DMS 273 treated with DMSO at 0.1 percent for 48 hours (cell line): ENCODE results near the gene PLAAT3.
"Not testable (repeated sequence)": the region's sequence is repeated elsewhere in the genome, so short reads cannot be mapped to it uniquely, and the experiment has no call there.

Experiments used
- DNase-seq: peaks from one replicate; lab custom pipeline; 2025; lab: John Stamatoyannopoulos, UW

PLAAT3 gene

DNA sequence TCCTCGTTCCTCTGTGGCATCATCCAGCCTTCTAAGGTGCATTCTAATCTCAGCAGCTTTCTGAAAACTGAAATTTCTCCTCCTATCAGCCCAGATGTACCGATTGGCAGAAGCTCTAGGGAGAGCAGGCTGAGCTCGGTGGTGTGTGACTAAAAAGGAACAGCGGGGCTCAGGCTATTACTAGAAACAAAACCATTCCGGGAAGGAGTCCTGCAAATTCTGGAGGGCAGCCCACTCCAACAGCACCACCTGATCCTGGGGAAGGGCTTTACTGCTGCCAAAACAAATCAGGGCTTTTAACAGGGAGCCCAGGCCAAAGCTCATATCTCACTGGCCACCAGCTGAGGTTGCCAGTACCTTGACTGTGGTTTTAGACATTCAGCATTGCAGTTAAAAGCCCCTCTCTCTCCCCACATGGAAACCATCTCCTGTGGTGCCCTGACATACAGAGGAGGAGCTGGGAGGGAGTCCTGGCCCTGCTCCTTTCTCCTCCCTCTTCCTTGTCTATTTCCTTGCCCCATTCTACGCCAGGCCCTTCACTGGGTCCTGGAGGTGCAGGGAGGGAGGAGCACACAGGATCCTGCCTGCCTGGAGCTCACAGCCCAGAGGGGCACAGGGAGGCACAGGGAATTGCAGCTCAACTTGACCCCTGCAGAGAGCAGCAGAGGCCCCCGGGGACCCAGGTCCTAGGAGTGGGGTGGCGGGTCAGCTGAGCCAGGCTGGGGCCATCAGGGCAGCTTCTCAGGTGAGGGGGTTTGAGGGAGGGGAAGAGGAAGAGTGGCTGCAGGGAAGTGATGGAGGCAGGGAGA is 76.7 kb downstream of the PLAAT3 start:
- DNase-seq = peak; percentile 53

DNA sequence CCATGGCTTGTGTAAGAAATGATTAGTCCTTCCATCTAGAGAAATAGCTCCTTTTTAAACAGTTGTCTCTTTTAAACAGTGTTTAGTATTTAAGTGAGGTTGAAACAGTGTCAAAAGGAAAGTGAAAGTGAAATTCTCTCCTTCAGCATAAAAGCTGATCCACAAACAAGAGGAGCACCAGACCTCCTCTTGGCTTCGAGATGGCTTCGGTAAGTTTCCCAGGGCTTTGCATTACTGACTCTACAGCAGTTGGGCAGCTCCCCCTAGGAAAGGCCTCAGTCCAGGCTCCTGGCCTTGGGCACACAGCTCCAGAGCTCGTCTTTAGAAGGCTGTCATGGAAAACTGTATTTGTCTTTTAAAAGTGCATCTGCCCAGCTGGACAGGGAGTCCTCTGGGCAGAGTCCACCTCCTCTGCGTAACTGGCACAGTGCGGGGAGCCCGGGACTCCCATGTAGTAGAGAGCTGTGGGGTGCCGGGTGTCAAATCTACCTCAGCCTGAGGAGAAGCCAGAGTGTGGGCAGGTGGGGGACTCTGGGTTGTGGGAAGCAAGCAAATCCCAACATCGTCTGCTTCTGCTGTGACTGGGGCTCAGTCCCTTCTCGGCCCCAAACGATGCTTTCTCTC is 77.5 kb downstream of the PLAAT3 start, which contains the start of gene PLAAT4:
TSS of gene PLAAT4 (plus strand) at position 140 of the 624 bp plus-strand sequence. CDS start at position 201, 61 bp downstream.
- no peak for DNase-seq

DNA sequence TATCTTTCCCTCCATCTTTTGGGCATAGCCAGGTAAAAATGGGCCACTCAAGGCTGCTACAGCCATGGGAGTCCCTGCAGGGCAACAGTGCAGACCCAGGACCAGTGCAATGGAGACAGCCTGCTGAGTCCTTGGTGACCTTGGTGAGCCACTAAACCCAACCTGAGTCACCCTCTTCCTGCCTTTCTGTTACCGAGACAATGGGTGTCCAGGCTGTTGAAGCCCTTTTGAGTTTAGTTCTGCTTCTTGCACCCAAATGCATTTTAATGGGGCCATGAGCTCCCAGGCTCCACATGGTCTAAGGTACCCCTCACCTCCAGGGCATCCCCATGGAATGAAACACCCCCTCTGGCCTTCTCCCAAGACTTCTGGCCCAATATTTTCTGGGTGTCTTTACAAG is 78.5 kb downstream of the PLAAT3 start:
- DNase-seq = no peak

DNA sequence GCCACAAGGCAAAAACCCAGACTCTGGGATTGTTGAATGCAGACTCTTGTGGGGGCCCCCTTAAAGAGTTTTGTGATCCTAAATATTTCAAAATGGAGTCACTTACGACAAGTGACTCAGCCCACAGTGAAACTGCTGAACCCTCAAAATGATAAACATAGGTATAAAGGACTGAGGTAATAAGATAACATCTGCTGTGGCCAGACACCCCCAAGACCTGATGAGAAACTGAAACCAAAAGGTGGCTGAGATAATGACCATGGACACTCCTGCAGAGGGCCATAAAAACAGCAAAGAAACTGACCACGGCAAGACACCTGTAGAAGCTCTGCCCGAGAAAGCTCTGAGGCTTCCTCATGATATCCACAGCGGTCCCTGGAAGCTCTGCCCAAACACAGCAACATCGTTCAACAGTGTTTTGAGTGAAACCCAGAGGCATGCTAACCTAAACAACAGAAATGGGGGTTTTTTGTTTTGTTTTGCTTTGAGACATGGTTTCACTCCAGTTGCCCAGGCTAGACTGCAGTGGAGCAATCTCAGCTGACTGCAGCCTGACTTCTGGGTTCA is 79.3 kb downstream of the PLAAT3 start:
- no peak for DNase-seq

DNA sequence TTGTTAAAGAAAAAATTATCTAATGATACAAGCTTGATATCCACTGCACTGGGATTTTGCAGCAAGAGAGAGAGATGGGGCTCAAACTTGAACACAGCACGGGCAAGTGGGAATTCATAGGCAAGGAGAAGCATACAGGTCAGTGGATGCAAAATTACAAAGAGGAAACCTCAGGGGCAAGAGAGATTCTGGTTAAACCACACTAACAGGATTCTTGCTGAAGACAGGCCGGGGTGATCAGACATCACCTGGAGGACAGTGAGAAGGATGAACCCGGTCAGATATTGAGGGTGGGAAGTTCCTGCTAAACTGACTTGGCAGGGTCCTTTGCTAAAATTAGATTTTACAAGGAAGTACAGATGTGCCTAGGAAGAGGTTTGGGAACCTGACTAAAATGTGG is 80.2 kb downstream of the PLAAT3 start:
- DNase-seq = no peak

DNA sequence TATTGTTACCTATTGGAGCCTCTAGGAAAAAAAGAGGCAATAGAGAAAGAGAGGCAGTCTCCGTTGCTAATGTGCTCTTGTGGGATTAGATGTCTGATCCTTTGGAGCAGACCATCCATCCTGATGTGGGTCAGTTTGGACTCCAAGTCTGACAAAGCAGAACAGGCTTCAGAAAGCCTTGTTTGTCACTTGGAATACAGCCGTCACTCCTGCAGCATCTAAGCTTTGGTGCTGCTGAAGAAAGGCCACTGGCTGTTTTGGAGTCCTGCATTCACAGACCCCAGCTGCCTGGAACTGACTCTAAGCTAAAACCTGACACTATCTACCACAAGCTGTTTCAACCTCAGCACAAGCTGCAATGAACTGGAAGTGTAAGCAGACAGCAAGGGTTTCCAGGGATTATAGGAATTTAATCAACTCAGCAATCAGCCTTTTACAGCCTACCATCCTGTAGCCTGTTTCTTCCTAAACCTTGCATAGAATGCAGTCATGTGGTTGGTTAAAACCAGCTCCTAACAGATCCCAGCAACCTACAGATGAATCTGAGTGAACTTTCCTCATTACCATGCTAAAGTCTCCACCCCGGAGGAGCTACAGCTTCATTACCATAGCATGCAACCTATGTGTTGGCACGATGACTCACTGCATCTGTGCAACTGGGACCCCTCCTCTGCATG is 81.3 kb downstream of the PLAAT3 start:
- DNase-seq = no peak

DNA sequence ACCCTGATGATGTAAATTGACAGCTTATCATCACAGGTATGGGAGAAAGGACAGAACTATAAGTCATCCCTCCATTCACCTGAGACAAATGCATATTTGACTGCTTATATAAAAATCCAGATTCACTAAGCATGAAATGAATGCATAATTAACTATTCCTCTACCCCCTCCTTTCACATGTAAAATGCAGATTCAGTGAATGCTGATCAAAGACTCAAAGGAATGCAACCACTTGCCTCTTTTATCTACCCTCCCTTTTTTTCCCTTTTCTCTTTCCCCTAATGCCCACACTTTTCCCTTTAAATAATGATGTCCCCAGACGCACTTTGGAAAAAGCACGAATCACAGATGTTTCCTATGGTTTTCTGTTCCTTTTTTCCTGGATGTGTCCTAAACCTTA is 82.1 kb downstream of the PLAAT3 start:
- DNase-seq = no peak

DNA sequence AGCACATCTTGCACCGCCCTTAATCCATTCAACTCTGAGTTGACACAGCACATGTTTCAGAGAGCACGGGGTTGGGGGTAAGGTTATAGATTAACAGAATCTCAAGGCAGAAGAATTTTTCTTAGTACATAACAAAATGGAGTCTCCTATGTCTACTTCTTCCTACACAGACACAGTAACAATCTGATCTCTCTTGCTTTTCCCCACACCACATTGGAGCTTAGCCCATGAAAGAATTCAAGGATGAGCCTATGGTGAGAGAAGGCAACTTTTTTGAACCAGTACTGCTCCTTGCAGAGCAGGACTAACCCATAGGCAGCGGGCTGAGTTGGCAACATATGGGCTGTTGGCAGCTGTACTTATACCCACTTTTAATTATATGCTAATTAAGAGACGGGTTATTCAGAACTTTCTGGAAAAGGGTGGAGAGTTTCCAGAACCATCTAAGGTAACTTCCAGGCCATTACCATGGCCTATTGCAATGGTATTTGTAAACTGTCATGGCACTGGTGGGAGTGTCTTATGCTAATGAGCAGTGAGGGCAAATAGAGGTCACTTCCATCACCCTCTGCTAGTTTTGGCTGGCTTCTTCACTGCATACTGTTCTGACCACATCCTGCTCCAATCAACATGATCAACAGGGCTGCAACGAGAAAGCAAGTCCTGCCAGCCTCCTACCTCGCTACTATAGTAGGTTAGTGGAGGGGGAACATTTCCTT is 83.0 kb downstream of the PLAAT3 start:
- DNase-seq = not testable (repeated sequence)

DNA sequence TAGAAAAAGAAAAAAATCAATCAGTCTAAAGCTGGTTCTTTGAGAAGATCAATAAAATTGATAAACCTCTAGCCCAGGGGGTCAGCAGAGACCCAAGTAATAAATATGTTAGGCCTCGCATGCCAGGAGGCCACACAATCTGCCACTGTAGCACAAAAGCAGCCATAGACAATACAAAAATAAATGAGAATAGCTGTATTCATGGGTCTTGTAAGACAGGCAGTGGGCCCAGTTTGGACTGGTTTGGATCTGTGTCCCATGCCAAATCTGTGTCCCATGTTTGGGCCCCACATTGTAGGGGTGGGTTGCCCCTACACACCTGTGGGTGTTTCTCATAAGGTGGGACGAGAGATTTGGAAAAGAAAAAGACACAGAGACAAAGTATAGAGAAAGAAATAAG is 84.2 kb downstream of the PLAAT3 start:
- DNase-seq = no peak

DNA sequence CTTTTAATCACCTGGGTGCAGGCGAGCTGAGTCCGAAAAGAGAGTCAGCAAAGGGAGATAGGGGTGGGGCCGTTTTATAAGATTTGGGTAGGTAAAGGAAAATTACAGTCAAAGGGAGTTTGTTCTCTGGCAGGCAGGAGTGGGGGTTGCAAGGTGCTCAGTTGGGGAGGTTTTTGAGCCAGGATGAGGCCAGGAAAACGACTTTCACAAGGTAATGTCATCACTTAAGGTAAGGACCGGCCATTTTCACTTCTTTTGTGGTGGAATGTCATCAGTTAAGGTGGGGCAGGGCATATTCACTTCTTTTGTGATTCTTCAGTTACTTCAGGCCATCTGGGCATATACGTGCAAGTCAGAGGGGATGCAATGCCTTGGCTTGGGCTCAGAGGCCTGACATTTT is 84.9 kb downstream of the PLAAT3 start:
- DNase-seq = not testable (repeated sequence)

DNA sequence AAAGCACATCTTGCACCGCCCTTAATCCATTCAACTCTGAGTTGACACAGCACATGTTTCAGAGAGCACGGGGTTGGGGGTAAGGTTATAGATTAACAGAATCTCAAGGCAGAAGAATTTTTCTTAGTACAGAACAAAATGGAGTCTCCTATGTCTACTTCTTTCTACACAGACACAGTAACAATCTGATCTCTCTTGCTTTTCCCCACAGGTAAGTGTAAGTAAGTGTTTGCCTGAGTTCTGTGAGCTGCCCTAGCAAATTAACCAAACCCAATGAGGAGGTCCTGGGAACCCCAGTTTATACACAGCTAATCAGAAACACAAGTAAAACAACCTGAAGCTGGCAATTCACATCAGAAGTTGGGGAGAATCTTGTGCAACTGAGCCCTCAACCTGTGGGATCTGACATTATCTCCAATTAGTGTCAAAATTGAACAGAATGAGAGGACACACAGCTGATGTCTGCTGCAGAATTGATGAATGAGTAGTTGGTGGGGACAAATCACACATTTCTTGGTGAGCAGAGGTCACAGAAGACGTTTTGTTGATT is 85.4 kb downstream of the PLAAT3 start:
- not testable (repeated sequence) for DNase-seq

DNA sequence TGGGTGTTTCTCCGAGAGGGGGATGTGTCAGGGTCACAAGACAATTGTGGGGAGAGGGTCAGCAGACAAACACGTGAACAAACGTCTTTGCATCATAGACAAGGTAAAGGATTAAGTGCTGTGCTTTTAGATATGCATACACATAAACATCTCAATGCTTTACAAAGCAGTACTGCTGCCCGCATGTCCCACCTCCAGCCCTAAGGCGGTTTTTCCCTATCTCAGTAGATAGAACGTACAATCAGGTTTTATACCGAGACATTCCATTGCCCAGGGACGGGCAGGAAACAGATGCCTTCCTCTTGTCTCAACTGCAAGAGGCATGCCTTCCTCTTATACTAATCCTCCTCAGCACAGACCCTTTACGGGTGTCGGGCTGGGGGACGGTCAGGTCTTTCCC is 86.1 kb downstream of the PLAAT3 start:
- not testable (repeated sequence) for DNase-seq

DNA sequence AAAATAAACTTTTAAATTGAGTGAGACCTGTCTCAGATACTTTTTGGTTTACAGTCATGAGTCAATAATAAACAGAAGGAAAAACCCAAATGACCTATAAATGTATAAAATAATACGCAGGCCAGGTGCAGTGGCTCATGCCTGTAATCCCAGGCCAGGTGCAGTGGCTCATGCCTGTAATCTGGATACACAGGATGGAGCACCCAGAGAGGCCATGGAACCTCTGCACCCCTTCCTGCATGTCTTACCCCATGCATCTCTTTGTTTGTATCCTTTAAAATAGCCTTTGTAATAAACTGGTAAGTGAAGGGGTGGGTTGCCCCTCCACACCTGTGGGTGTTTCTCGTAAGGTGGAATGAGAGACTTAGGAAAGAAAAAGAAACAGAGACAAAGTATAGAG is 86.6 kb downstream of the PLAAT3 start:
- DNase-seq = no peak
